WTC11 (cell line): ENCODE data around the gene ACBD6. TPM values are rescaled to one million over a fixed set of nuclear protein-coding genes. Genes with fewer than 3 reads are reported as not detected.

Experiments used
- ATAC-seq: fragments of 200-7000 bp; cut with Tn5 transposase; 2 replicates; pipeline ENCODE4 v1.10.0; 2021; ENCODE audit warnings: mild to moderate bottlenecking, moderate library complexity
- CTCF ChIA-PET: fragments of 300-600 bp; sonication (Branson Sonifier 250); formaldehyde crosslinking; loops from one replicate; lab custom pipeline; 2021; ENCODE audit warnings: antibody characterized with exemption; lab: Charles Lee
- POLR2A ChIA-PET: fragments of 350-600 bp; sonication (Branson Sonifier 250); formaldehyde crosslinking; loops from one replicate; lab custom pipeline; 2021; ENCODE audit warnings: antibody characterized with exemption; lab: Charles Lee
- DNase-seq: peaks from one replicate; pipeline ENCODE4 v3.0.0; 2021; ENCODE audit warnings: low spot score
- H3K27ac Mint-ChIP-seq: 2 replicates; pipeline ENCODE4 v1.8.0; 2021; ENCODE audit warnings: mixed read lengths
- H3K27me3 Mint-ChIP-seq: 2 replicates; pipeline ENCODE4 v1.8.0; 2021; ENCODE audit warnings: low read depth, mild to moderate bottlenecking, moderate library complexity, mixed read lengths
- H3K36me3 Mint-ChIP-seq: 2 replicates; pipeline ENCODE4 v1.8.0; 2021; ENCODE audit warnings: mixed read lengths
- H3K4me1 Mint-ChIP-seq: 2 replicates; pipeline ENCODE4 v1.8.0; 2022; ENCODE audit warnings: mixed read lengths
- H3K4me3 Mint-ChIP-seq: 2 replicates; pipeline ENCODE4 v1.8.0; 2021; ENCODE audit warnings: mild to moderate bottlenecking, moderate library complexity, mixed read lengths
- H3K9me3 Mint-ChIP-seq: 2 replicates; pipeline ENCODE4 v1.8.0; 2021; ENCODE audit warnings: mixed read lengths
- CREB1 ChIP-seq: sonication (generic); formaldehyde crosslinking; IDR thresholded peaks from 2 replicates; pipeline ENCODE4 v1.8.0; 2023; ENCODE audit warnings: mild to moderate bottlenecking, missing genetic modification reagents
- ESRRA ChIP-seq: sonication (generic); formaldehyde crosslinking; IDR thresholded peaks from 2 replicates; pipeline ENCODE4 v1.8.1; 2022; ENCODE audit warnings: mild to moderate bottlenecking, missing genetic modification reagents, borderline replicate concordance
- ETV6 ChIP-seq: sonication (generic); formaldehyde crosslinking; IDR thresholded peaks from 2 replicates; pipeline ENCODE4 v1.8.1; 2022; ENCODE audit warnings: mild to moderate bottlenecking, missing genetic modification reagents
- NFE2L1 ChIP-seq: sonication (generic); formaldehyde crosslinking; IDR thresholded peaks from 2 replicates; pipeline ENCODE4 v1.8.1; 2023; ENCODE audit warnings: missing genetic modification reagents
- NR2C2 ChIP-seq: sonication (generic); formaldehyde crosslinking; IDR thresholded peaks from 2 replicates; pipeline ENCODE4 v1.8.0; 2022; ENCODE audit warnings: mild to moderate bottlenecking, missing genetic modification reagents
- NR3C1 ChIP-seq: sonication (generic); formaldehyde crosslinking; conservative IDR thresholded peaks from 2 replicates; pipeline ENCODE4 v1.8.1; 2023; ENCODE audit warnings: low read depth, mild to moderate bottlenecking, missing genetic modification reagents
- OVOL2 ChIP-seq: fragments of 250-450 bp; sonication (Bioruptor Pico); IDR thresholded peaks from 2 replicates; pipeline ENCODE4 v1.9.0; 2021; ENCODE audit warnings: mild to moderate bottlenecking, borderline replicate concordance
- SMAD4 ChIP-seq: sonication (generic); formaldehyde crosslinking; IDR thresholded peaks from 2 replicates; pipeline ENCODE4 v1.8.0; 2022; ENCODE audit warnings: mild to moderate bottlenecking, missing genetic modification reagents
- SP1 ChIP-seq: sonication (generic); formaldehyde crosslinking; conservative IDR thresholded peaks from 2 replicates; pipeline ENCODE4 v1.8.1; 2022; ENCODE audit warnings: missing genetic modification reagents
- TP53 ChIP-seq: sonication (generic); formaldehyde crosslinking; IDR thresholded peaks from 2 replicates; pipeline ENCODE4 v1.8.1; 2023; ENCODE audit warnings: mild to moderate bottlenecking, missing genetic modification reagents
- ZNF121 ChIP-seq: sonication (generic); formaldehyde crosslinking; IDR thresholded peaks from 2 replicates; pipeline ENCODE4 v1.8.0; 2023; ENCODE audit warnings: missing genetic modification reagents
- ZNF138 ChIP-seq: sonication (generic); formaldehyde crosslinking; conservative IDR thresholded peaks from 2 replicates; pipeline ENCODE4 v1.8.1; 2022; ENCODE audit warnings: mild to moderate bottlenecking, moderate library complexity, missing genetic modification reagents
- ZNF263 ChIP-seq: sonication (generic); formaldehyde crosslinking; IDR thresholded peaks from 2 replicates; pipeline ENCODE4 v1.8.1; 2022; ENCODE audit warnings: low read depth, mild to moderate bottlenecking, moderate library complexity, missing genetic modification reagents
- ZNF423 ChIP-seq: fragments of 250-450 bp; sonication (Bioruptor Pico); IDR thresholded peaks from 2 replicates; pipeline ENCODE4 v2.1.2; 2022; ENCODE audit warnings: mild to moderate bottlenecking, moderate library complexity
- total RNA-seq: library from RNA; stranded (reverse); gene quantifications from 3 replicates; pipeline ENCODE4 v1.2.3, GENCODE V29; 2021
- TF ChIP-seq, protein P1 (sequence below): sonication (generic); formaldehyde crosslinking; IDR thresholded peaks from 2 replicates; pipeline ENCODE4 v1.8.0; 2022; ENCODE audit warnings: missing genetic modification reagents
- TF ChIP-seq, protein P2 (sequence below): sonication (generic); formaldehyde crosslinking; conservative IDR thresholded peaks from 2 replicates; pipeline ENCODE4 v1.8.1; 2022; ENCODE audit warnings: mild to moderate bottlenecking, missing genetic modification reagents
- TF ChIP-seq, protein P3 (sequence below): sonication (generic); formaldehyde crosslinking; IDR thresholded peaks from 2 replicates; pipeline ENCODE4 v1.8.1; 2023; ENCODE audit warnings: mild to moderate bottlenecking, missing genetic modification reagents, moderate library complexity
- TF ChIP-seq, protein P4 (sequence below): sonication (generic); formaldehyde crosslinking; IDR thresholded peaks from 2 replicates; pipeline ENCODE4 v1.8.1; 2022; ENCODE audit warnings: low read depth, mild to moderate bottlenecking, moderate library complexity, missing genetic modification reagents, borderline replicate concordance
- TF ChIP-seq, protein P5 (sequence below): sonication (generic); formaldehyde crosslinking; IDR thresholded peaks from 2 replicates; pipeline ENCODE4 v1.8.1; 2023; ENCODE audit warnings: mild to moderate bottlenecking, missing genetic modification reagents, moderate library complexity

The ACBD6 gene
- total RNA-seq, 1 experiment from 2014 or later = 53.5 TPM

DNA sequence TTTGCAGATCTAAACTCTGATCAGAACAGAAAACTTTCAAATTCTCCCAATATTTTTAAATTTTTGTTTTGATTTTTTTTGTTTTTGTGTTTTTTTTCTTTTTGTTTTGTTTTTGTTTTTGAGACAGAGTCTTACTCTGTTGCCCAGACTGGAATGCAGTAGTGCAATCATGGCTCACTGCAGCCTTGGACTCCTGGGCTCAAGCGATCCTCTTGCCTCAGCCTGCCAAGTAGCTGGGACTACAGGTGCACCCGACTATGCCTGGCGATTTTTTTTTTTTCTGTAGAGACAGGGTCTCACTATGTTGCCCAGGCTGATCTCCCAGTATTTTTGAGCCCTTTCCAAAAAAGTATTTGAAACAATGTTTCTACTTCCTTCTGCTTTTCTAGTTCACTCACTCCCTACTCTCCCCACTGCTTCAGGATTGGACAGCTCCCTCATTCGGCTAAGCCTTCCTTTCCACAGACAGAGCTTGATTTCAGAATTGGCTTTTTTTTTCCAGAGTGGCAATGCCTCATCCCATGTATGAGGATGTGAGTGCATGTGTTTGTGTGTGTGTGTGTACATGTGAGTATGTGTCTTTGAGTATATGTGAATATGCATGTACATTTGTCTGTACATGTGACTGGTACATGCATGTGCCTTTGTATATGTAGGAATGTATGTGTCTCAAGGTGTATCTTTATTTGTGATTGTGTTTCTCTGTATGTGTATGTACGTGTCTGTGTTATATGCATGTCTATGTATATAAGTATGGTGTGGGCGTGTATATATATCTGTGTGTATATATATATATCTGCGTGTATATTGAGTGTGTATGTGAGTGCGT lies 260.4 kb downstream of the ACBD6 start:
- peaks cover 13% of the 10 kb centered on the region for H3K27me3 Mint-ChIP-seq
- TF ChIP-seq ZNF121 (CRISPR knock-in tag) = peak; percentile 84; the same call in 1 of the 2 replicates
- TF ChIP-seq ESRRA = no peak
- no peak for TF ChIP-seq CREB1
- TF ChIP-seq, protein P1, sequence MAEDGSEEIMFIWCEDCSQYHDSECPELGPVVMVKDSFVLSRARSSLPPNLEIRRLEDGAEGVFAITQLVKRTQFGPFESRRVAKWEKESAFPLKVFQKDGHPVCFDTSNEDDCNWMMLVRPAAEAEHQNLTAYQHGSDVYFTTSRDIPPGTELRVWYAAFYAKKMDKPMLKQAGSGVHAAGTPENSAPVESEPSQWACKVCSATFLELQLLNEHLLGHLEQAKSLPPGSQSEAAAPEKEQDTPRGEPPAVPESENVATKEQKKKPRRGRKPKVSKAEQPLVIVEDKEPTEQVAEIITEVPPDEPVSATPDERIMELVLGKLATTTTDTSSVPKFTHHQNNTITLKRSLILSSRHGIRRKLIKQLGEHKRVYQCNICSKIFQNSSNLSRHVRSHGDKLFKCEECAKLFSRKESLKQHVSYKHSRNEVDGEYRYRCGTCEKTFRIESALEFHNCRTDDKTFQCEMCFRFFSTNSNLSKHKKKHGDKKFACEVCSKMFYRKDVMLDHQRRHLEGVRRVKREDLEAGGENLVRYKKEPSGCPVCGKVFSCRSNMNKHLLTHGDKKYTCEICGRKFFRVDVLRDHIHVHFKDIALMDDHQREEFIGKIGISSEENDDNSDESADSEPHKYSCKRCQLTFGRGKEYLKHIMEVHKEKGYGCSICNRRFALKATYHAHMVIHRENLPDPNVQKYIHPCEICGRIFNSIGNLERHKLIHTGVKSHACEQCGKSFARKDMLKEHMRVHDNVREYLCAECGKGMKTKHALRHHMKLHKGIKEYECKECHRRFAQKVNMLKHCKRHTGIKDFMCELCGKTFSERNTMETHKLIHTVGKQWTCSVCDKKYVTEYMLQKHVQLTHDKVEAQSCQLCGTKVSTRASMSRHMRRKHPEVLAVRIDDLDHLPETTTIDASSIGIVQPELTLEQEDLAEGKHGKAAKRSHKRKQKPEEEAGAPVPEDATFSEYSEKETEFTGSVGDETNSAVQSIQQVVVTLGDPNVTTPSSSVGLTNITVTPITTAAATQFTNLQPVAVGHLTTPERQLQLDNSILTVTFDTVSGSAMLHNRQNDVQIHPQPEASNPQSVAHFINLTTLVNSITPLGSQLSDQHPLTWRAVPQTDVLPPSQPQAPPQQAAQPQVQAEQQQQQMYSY = no peak
- no peak for TF ChIP-seq NR3C1
- TF ChIP-seq NFE2L1 (CRISPR knock-in tag) = peak; percentile 50; the same call in 1 of the 2 replicates
- TF ChIP-seq, all 79 proteins: peak for 2
- no peak overlapping the region for H3K4me3 Mint-ChIP-seq
- ChIA-PET CTCF (interaction anchor here (0.6 to 2.0 kb wide), 8 partner anchors 8 to 258 kb away, joined by 3 to 9 read pairs (median 4); no protein-coding TSS in a partner anchor), POLR2A (interaction anchor here (0.6 kb wide), 1 partner anchor 30 kb away, joined by 3 read pairs; no protein-coding TSS in a partner anchor)
- H3K27ac Mint-ChIP-seq = no peak overlapping the region
- H3K36me3 Mint-ChIP-seq = no peaks in the 10 kb centered on the region
- no peaks in the 10 kb centered on the region for H3K9me3 Mint-ChIP-seq
- H3K4me1 Mint-ChIP-seq = peaks cover 83% of the 10 kb centered on the region
- no peak for ATAC-seq
- DNase-seq = no peak

DNA sequence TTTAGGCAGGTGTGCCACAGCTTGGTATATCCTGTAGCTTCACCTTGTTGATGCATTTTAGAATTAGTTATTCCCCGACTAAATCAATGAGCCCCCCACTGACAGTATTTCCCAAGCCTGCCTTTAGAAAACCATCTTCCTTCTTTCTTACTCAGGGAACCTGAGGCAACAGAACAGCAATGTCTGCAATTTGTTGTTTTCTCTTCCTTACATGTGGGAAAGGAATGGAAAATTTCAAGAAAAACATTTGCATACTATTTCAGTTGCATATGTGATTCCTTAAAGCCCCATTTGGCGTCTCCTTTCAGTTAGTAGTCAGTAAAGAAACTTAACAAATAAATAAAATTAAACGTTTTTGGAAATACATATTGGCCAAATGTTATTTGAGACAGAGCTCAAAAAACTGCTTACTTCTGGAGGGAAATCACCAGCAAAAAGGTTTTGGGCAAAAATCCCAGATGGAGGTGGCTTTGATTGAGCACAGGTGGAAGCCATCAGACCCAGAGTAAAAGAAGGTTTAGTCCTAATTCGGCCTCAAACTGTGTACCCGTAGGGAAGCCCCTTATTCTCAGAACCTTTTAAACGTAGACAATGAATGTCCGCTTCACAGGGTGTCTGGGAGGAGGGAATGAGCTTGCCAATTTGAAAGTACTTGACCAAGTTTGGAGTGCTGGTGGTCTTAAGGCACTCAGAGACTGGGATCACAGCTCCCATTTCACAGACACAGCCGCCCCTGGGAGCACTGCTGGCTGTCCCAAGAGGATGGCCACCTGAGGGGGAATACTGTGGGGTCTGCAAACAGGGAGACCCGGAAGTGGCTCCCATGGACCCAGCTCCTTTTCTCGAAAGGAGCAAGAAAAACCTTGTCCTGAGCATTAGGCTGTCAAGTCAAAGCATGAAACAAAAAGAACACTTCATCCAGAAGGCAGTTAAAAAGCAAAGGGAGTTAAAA lies 263.0 kb downstream of the ACBD6 start:
- H3K36me3 Mint-ChIP-seq = no peaks in the 10 kb centered on the region
- H3K4me3 Mint-ChIP-seq = peak overlapping the region; percentile 82
- ChIA-PET POLR2A (interaction anchor here (1.2 kb wide), 1 partner anchor 865 kb away, joined by 3 read pairs; no protein-coding TSS in a partner anchor), CTCF (interaction anchor here (0.6 to 2.2 kb wide), 12 partner anchors 8 to 118 kb away, joined by 3 to 10 read pairs (median 4); partner anchors contain the start of gene LHX4)
- peaks cover 39% of the 10 kb centered on the region for H3K27me3 Mint-ChIP-seq
- no peak for DNase-seq
- no peaks in the 10 kb centered on the region for H3K9me3 Mint-ChIP-seq
- peak overlapping the region; percentile 97 for H3K27ac Mint-ChIP-seq
- peak; percentile 31 for ATAC-seq
- TF ChIP-seq ETV6 (CRISPR knock-in tag) (peak; percentile 58; the same call in 1 of the 2 replicates), ZNF263 (CRISPR knock-in tag) (peak; percentile 71; the same call in 1 of the 2 replicates), SMAD4 (CRISPR knock-in tag) (no peak), NR2C2 (CRISPR knock-in tag) (no peak), ZNF138 (CRISPR knock-in tag) (no peak), SP1 (no peak), ZNF423 (peak; percentile 75), CREB1 (no peak)
- TF ChIP-seq, protein P2, sequence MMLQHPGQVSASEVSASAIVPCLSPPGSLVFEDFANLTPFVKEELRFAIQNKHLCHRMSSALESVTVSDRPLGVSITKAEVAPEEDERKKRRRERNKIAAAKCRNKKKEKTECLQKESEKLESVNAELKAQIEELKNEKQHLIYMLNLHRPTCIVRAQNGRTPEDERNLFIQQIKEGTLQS = no peak
- TF ChIP-seq, protein P3, sequence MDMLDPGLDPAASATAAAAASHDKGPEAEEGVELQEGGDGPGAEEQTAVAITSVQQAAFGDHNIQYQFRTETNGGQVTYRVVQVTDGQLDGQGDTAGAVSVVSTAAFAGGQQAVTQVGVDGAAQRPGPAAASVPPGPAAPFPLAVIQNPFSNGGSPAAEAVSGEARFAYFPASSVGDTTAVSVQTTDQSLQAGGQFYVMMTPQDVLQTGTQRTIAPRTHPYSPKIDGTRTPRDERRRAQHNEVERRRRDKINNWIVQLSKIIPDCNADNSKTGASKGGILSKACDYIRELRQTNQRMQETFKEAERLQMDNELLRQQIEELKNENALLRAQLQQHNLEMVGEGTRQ = no peak
- peaks cover 86% of the 10 kb centered on the region for H3K4me1 Mint-ChIP-seq

DNA sequence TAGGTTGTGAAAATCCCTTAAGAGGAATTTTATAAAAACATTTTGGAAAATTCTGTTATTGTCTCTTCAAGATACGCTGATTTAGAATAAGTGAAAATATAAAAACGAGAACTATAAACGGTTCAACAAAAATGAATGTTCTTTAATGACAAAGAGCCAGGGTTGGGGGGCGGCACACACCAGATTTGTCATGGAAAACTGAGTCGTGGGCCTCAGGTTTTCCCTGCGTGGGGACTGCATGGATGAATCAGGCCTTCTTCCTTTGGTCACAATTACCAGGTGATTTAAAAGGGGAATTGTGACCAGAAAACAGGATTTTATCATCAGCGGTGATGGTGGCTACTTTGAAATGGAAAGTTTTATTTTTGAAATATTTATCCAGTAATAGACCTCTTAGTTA lies 263.7 kb downstream of the ACBD6 start:
- Mint-ChIP-seq H3K27me3 (peaks cover 46% of the 10 kb centered on the region), H3K4me1 (peaks cover 85% of the 10 kb centered on the region), H3K4me3 (peak overlapping the region; percentile 82), H3K9me3 (no peaks in the 10 kb centered on the region), H3K27ac (peak overlapping the region; percentile 87), H3K36me3 (no peaks in the 10 kb centered on the region)
- ATAC-seq (no peak), DNase-seq (no peak)
- ChIA-PET CTCF (interaction anchor here (1.2 to 2.2 kb wide), 6 partner anchors 10 to 59 kb away, joined by 4 to 10 read pairs (median 5); no protein-coding TSS in a partner anchor), POLR2A (no interaction called here)
- TF ChIP-seq OVOL2 (CRISPR knock-in tag) (no peak), TP53 (no peak)
- TF ChIP-seq, protein P4, sequence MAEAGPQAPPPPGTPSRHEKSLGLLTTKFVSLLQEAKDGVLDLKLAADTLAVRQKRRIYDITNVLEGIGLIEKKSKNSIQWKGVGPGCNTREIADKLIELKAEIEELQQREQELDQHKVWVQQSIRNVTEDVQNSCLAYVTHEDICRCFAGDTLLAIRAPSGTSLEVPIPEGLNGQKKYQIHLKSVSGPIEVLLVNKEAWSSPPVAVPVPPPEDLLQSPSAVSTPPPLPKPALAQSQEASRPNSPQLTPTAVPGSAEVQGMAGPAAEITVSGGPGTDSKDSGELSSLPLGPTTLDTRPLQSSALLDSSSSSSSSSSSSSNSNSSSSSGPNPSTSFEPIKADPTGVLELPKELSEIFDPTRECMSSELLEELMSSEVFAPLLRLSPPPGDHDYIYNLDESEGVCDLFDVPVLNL (CRISPR knock-in tag) = no peak
- TF ChIP-seq, protein P5, sequence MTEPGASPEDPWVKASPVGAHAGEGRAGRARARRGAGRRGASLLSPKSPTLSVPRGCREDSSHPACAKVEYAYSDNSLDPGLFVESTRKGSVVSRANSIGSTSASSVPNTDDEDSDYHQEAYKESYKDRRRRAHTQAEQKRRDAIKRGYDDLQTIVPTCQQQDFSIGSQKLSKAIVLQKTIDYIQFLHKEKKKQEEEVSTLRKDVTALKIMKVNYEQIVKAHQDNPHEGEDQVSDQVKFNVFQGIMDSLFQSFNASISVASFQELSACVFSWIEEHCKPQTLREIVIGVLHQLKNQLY (CRISPR knock-in tag) = no peak
